Smooth muscle cell (in vitro differentiated cells): ENCODE data around the gene SMIM13. TPM values are rescaled to one million over a fixed set of nuclear protein-coding genes. Genes with fewer than 3 reads are reported as not detected.

Experiments
- DNase-seq: peaks from one replicate; lab custom pipeline; 2025; ENCODE audit not compliant: unreplicated experiment; lab: John Stamatoyannopoulos, UW
- H2AFZ ChIP-seq: fragments of 200-600 bp; sonication (generic); 2 replicates; pipeline ENCODE4 v1.6.0; 2016; ENCODE audit warnings: antibody characterized with exemption, low read depth, mild to moderate bottlenecking
- H3F3A ChIP-seq: fragments of 200-600 bp; sonication (generic); 2 replicates; pipeline ENCODE4 v1.6.0; 2017; ENCODE audit warnings: antibody characterized with exemption, low read depth
- H3K27ac ChIP-seq: fragments of 200-600 bp; sonication (generic); 2 replicates; pipeline ENCODE4 v1.5.1; 2016; ENCODE audit warnings: low read depth, mild to moderate bottlenecking
- H3K27me3 ChIP-seq: fragments of 200-600 bp; sonication (generic); 2 replicates; pipeline ENCODE4 v1.6.1; 2016; ENCODE audit warnings: low read depth, mild to moderate bottlenecking
- H3K36me3 ChIP-seq: fragments of 200-600 bp; sonication (generic); 2 replicates; pipeline ENCODE4 v1.5.1; 2016; ENCODE audit warnings: low read depth
- H3K4me1 ChIP-seq: fragments of 200-600 bp; sonication (generic); 2 replicates; pipeline ENCODE4 v1.5.1; 2016; ENCODE audit warnings: low read depth
- H3K4me2 ChIP-seq: fragments of 200-600 bp; sonication (generic); 2 replicates; pipeline ENCODE4 v1.6.0; 2016; ENCODE audit warnings: mild to moderate bottlenecking
- H3K4me3 ChIP-seq: fragments of 200-600 bp; sonication (generic); 2 replicates; pipeline ENCODE4 v1.5.1; 2016; ENCODE audit warnings: mild to moderate bottlenecking
- H3K79me2 ChIP-seq: fragments of 200-600 bp; sonication (generic); 2 replicates; pipeline ENCODE4 v1.6.0; 2016; ENCODE audit warnings: low read depth, mild to moderate bottlenecking
- H3K9ac ChIP-seq: fragments of 200-600 bp; sonication (generic); 2 replicates; pipeline ENCODE4 v1.6.0; 2016; ENCODE audit warnings: low read depth
- H3K9me3 ChIP-seq: fragments of 200-600 bp; sonication (generic); replicated peaks from 2 replicates; pipeline ENCODE4 v1.5.1; 2016; ENCODE audit warnings: low read depth
- H4K20me1 ChIP-seq: fragments of 200-600 bp; sonication (generic); 2 replicates; pipeline ENCODE4 v1.6.0; 2016; ENCODE audit warnings: low read depth
- CTCF ChIP-seq: fragments of 200-600 bp; sonication (generic); IDR thresholded peaks from 2 replicates; pipeline ENCODE4 v1.5.1; 2017; ENCODE audit warnings: borderline replicate concordance, mild to moderate bottlenecking, antibody characterized with exemption; ENCODE audit not compliant: insufficient read depth, poor library complexity, severe bottlenecking
- WGBS: methylation state at CpG from one replicate; pipeline ENCODE4 v1.1.7; 2016; ENCODE audit warnings: low lambda C conversion rate; 5-methylcytosine and 5-hydroxymethylcytosine counted together
- polyA plus RNA-seq: library from polyadenylated mRNA; unstranded; fragments of >200 nt; fragmentation: Nextera tagmentation; extraction: Ambion mirVana; gene quantifications from 2 replicates; pipeline ENCODE4 v1.2.1, GENCODE V29; 2016
- total RNA-seq: library from RNA; depleted of rRNA; stranded (reverse); fragments of >200 nt; gene quantifications from 2 replicates; pipeline ENCODE4 v1.2.3, GENCODE V29; 2014

Gene SMIM13
- total and polyA plus RNA-seq, 2 experiments from 2014 or later = 9.8 to 17.7 TPM

GRCh38 chr6:11056871-11057270 lies 36.8 kb upstream of the SMIM13 start:
- Histone ChIP-seq H3K9ac (no peak overlapping the region), H3K9me3 (no peaks in the 10 kb centered on the region), H3K4me2 (no peak overlapping the region), H3K27ac (no peak overlapping the region), H2AFZ (no peak overlapping the region), H4K20me1 (no peaks in the 10 kb centered on the region), H3K36me3 (no peaks in the 10 kb centered on the region), H3K4me3 (no peak overlapping the region), H3K27me3 (no peaks in the 10 kb centered on the region), H3K79me2 (no peaks in the 10 kb centered on the region), H3F3A (no peaks in the 10 kb centered on the region), H3K4me1 (no peaks in the 10 kb centered on the region)
- 72% methylated on average over 1 of the region's 1 CpG for WGBS
- DNase-seq = no peak
- TF ChIP-seq CTCF = no peak

GRCh38 chr6:11058406-11058805 lies 35.2 kb upstream of the SMIM13 start:
- Histone ChIP-seq H3K4me2 (no peak overlapping the region), H3K27me3 (no peaks in the 10 kb centered on the region), H3K9ac (no peak overlapping the region), H3K4me3 (no peak overlapping the region), H3K79me2 (no peaks in the 10 kb centered on the region), H3K36me3 (no peaks in the 10 kb centered on the region), H4K20me1 (no peaks in the 10 kb centered on the region), H3K9me3 (no peaks in the 10 kb centered on the region), H3F3A (no peaks in the 10 kb centered on the region), H3K4me1 (no peaks in the 10 kb centered on the region), H2AFZ (no peak overlapping the region), H3K27ac (no peak overlapping the region)
- DNase-seq = no peak
- 73% methylated on average over 5 of the region's 5 CpGs for WGBS
- no peak for TF ChIP-seq CTCF

GRCh38 chr6:11062083-11062482 lies 31.6 kb upstream of the SMIM13 start:
- DNase-seq = no peak
- no peaks in the 10 kb centered on the region for H3K9me3 ChIP-seq
- H3F3A ChIP-seq = no peaks in the 10 kb centered on the region
- no peaks in the 10 kb centered on the region for H4K20me1 ChIP-seq
- no peaks in the 10 kb centered on the region for H3K79me2 ChIP-seq
- 92% methylated on average over 4 of the region's 4 CpGs for WGBS
- H3K27me3 ChIP-seq = no peaks in the 10 kb centered on the region
- no peaks in the 10 kb centered on the region for H3K36me3 ChIP-seq
- no peak for TF ChIP-seq CTCF
- no peak overlapping the region for H2AFZ ChIP-seq
- no peak overlapping the region for H3K27ac ChIP-seq
- H3K9ac ChIP-seq = no peak overlapping the region
- H3K4me3 ChIP-seq = no peak overlapping the region
- H3K4me1 ChIP-seq = peaks cover 19% of the 10 kb centered on the region
- H3K4me2 ChIP-seq = no peak overlapping the region

DNA sequence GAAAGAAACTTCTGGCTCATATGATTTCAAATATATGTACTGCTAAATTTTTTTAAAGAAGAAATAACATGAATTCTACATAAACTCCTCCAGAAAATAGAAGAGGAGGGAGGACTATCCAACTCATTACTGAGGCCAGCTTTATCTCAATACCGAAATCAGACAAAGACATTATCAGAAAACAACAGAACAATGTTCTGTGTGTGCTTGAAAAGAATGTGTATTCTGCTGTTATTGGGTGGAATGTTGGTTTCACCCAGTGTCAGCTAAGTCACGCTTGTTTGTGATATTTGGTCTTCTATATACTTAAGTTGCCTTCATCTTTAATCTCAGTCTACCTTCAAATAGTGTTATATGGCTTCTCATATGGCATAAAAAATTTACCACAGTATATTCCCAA lies 30.9 kb upstream of the SMIM13 start:
- Histone ChIP-seq H3K4me3 (no peak overlapping the region), H4K20me1 (no peaks in the 10 kb centered on the region), H3K27ac (no peak overlapping the region), H2AFZ (no peak overlapping the region), H3K36me3 (no peaks in the 10 kb centered on the region), H3K4me2 (no peak overlapping the region), H3K4me1 (peaks cover 19% of the 10 kb centered on the region), H3F3A (no peaks in the 10 kb centered on the region), H3K9ac (no peak overlapping the region), H3K9me3 (no peaks in the 10 kb centered on the region), H3K27me3 (no peaks in the 10 kb centered on the region), H3K79me2 (no peaks in the 10 kb centered on the region)
- WGBS = 91% methylated on average over 2 of the region's 2 CpGs
- DNase-seq = no peak
- no peak for TF ChIP-seq CTCF
